Esophagus muscularis mucosa (tissue), 4 donors: ENCODE measurements around the gene CNNM3. TPM values are rescaled to one million over a fixed set of nuclear protein-coding genes. Genes with fewer than 3 reads are reported as not detected.
"Not testable (repeated sequence)": the region's sequence is repeated elsewhere in the genome, so short reads cannot be mapped to it uniquely, and the experiment has no call there.

Experiments
- DNase-seq: peaks from one replicate; pipeline ENCODE4 v3.0.0-alpha.2; 2017; ENCODE audit errors: extremely low spot score
- H3K27ac ChIP-seq, 4 donors: fragments of 200-600 bp; sonication (generic); replicated peaks in 1 of 4; 1 replicate in 3 of 4; 2 replicates in 1 of 4; pipeline ENCODE4 v1.5.1; 2016 to 2019; ENCODE audit warnings: mild to moderate bottlenecking in 1 of 4
- H3K27me3 ChIP-seq, 4 donors: fragments of 200-600 bp; sonication (generic); one replicate each; pipeline versions ENCODE4 v1.5.1 to v1.6.0; 2016 to 2019
- H3K36me3 ChIP-seq, 4 donors: fragments of 200-600 bp; sonication (generic); one replicate each; pipeline ENCODE4 v1.5.1; 2016 to 2019
- H3K4me1 ChIP-seq, 4 donors: fragments of 200-600 bp; sonication (generic); one replicate each; pipeline ENCODE4 v1.5.1; 2016 to 2019
- H3K4me3 ChIP-seq, 4 donors: fragments of 200-600 bp; sonication (generic); 1 replicate in 2 of 4; 2 replicates in 2 of 4; pipeline ENCODE4 v1.5.1; 2016 to 2019; ENCODE audit warnings: mild to moderate bottlenecking in 4 of 4, moderate library complexity in 1 of 4
- H3K9me3 ChIP-seq, 4 donors: fragments of 200-600 bp; sonication (generic); 1 replicate in 3 of 4; 2 replicates in 1 of 4; pipeline ENCODE4 v1.5.1; 2016 to 2019
- CTCF ChIP-seq, 3 experiments: fragments of 200-600 bp in 2 of 3; fragments of 450-650 bp in 1 of 3; sonication (generic) in 2 of 3; IDR thresholded peaks; one replicate each; pipeline ENCODE4 v1.5.1; 2017 to 2019; ENCODE audit warnings: antibody characterized with exemption in 3 of 3, mild to moderate bottlenecking in 2 of 3, moderate library complexity in 1 of 3
- EP300 ChIP-seq: sonication (generic); formaldehyde crosslinking; IDR thresholded peaks from one replicate; pipeline ENCODE4 v1.6.1; 2017; ENCODE audit warnings: antibody characterized with exemption
- POLR2A ChIP-seq: fragments of 450-650 bp; IDR thresholded peaks from one replicate; pipeline ENCODE4 v1.6.1; 2017; ENCODE audit warnings: antibody characterized with exemption, moderate library complexity, mild to moderate bottlenecking, low read depth
- POLR2AphosphoS5 ChIP-seq, 2 donors: sonication (generic); formaldehyde crosslinking; IDR thresholded peaks; one replicate each; pipeline ENCODE4 v1.6.1; 2017; ENCODE audit warnings: antibody characterized with exemption in 2 of 2
- WGBS: methylation state at CpG from one replicate; pipeline ENCODE4 v1.1.5; 2018; 5-methylcytosine and 5-hydroxymethylcytosine counted together
- intact Hi-C: fragments of 100-400 bp; cut with DNase I; formaldehyde crosslinking; loops from one replicate; pipeline ENCODE4 v1.15.1; 2023
- total RNA-seq, 4 donors: library from RNA; depleted of rRNA; stranded (reverse); fragments of >200 nt; gene quantifications; one replicate each; pipeline versions ENCODE4 v1.1.0 to v1.2.1, GENCODE V29; 2016

CNNM3 gene
- total RNA-seq, 4 donors from 2014 or later, result 11.8 to 30.3 (median 22.1) TPM

GRCh38 chr2:96801786-96802595, 14.1 kb upstream of the CNNM3 start:
- intact Hi-C loops, result loop anchor here (2.0 kb wide), 1 partner anchor 41 kb away; the partner anchor contains the start of gene CNNM4

GRCh38 chr2:96802721-96803120, 13.3 kb upstream of the CNNM3 start:
- H3K9me3 ChIP-seq, result no peaks in the 10 kb centered on the region
- H3K4me1 ChIP-seq, result peaks cover 5 to 10% (median 7%) of the 10 kb centered on the region in 4 donors
- WGBS, result 94% methylated on average over 7 of the region's 7 CpGs
- H3K27me3 ChIP-seq, result no peaks in the 10 kb centered on the region
- intact Hi-C loops, result no loop called here
- H3K36me3 ChIP-seq, result peaks cover 9 to 45% (median 39%) of the 10 kb centered on the region in 4 donors
- DNase-seq, result no peak
- H3K4me3 ChIP-seq, result no peak overlapping the region
- TF ChIP-seq EP300 (no peak), POLR2AphosphoS5 (IDR thresholded peaks at IDR 0.05) (no peak), POLR2A (no peak), CTCF (IDR thresholded peaks at IDR 0.05) (no peak)
- no peak overlapping the region for H3K27ac ChIP-seq

More at GRCh38 chr2:96801786-96802595, 14.1 kb upstream of the CNNM3 start:
- Histone ChIP-seq H3K9me3 (no peaks in the 10 kb centered on the region), H3K36me3 (peaks cover 11 to 53% (median 46%) of the 10 kb centered on the region in 4 donors), H3K4me1 (peaks cover 5 to 10% (median 7%) of the 10 kb centered on the region in 4 donors), H3K27ac (no peak overlapping the region), H3K4me3 (no peak overlapping the region), H3K27me3 (no peaks in the 10 kb centered on the region)
- TF ChIP-seq EP300 (no peak), CTCF (IDR thresholded peaks at IDR 0.05) (no peak), POLR2AphosphoS5 (IDR thresholded peaks at IDR 0.05) (no peak), POLR2A (no peak)
- DNase-seq, result no peak
- WGBS, result 86% methylated on average over 10 of the region's 10 CpGs

GRCh38 chr2:96804986-96805385, 11.1 kb upstream of the CNNM3 start:
- Histone ChIP-seq H3K36me3 (peaks cover 3 to 42% (median 29%) of the 10 kb centered on the region in 4 donors), H3K4me1 (peaks cover 5 to 10% (median 7%) of the 10 kb centered on the region in 4 donors), H3K27me3 (no peaks in the 10 kb centered on the region), H3K27ac (no peak overlapping the region), H3K9me3 (no peaks in the 10 kb centered on the region), H3K4me3 (no peak overlapping the region)
- DNase-seq, result no peak
- no peak for TF ChIP-seq EP300
- TF ChIP-seq CTCF (IDR thresholded peaks at IDR 0.05), result no peak
- TF ChIP-seq POLR2A, result no peak
- no peak for TF ChIP-seq POLR2AphosphoS5 (IDR thresholded peaks at IDR 0.05)
- intact Hi-C loops, result no loop called here

- WGBS, result over 99% methylated on average over 6 of the region's 20 CpGs
- H3K9me3 ChIP-seq, H3K27me3 ChIP-seq, H3K4me3 ChIP-seq, intact Hi-C loops, H3K4me1 ChIP-seq, H3K27ac ChIP-seq, DNase-seq: not testable (repeated sequence)
- peaks cover 3 to 49% (median 29%) of the 10 kb centered on the region in 4 donors for H3K36me3 ChIP-seq
These were observed 10.1 kb upstream of the CNNM3 start for GRCh38 chr2:96805946-96806345.

- WGBS, result 91% methylated on average over 23 of the region's 23 CpGs
These were observed 9.5 kb upstream of the CNNM3 start for GRCh38 chr2:96806468-96807126.

More at GRCh38 chr2:96806468-96807126, 9.5 kb upstream of the CNNM3 start:
- Histone ChIP-seq H3K9me3 (no peaks in the 10 kb centered on the region), H3K4me3 (no peak overlapping the region), H3K27me3 (no peaks in the 10 kb centered on the region), H3K4me1 (peaks cover 1 to 7% (median 3%) of the 10 kb centered on the region in 4 donors), H3K36me3 (peaks cover 3 to 49% (median 28%) of the 10 kb centered on the region in 4 donors), H3K27ac (no peak overlapping the region)
- intact Hi-C loops, result no loop called here
- TF ChIP-seq CTCF (IDR thresholded peaks at IDR 0.05) (no peak), EP300 (no peak), POLR2A (no peak), POLR2AphosphoS5 (IDR thresholded peaks at IDR 0.05) (no peak)
- no peak for DNase-seq
